NK-92 (cell line): Measurements from ENCODE around the gene LRRC32.
"Not testable (repeated sequence)": the region's sequence is repeated elsewhere in the genome, so short reads cannot be mapped to it uniquely, and the experiment has no call there.

ENCODE experiments used
- DNase-seq: peaks from one replicate; lab custom pipeline; 2025; ENCODE audit not compliant: unreplicated experiment; lab: John Stamatoyannopoulos, UW

LRRC32 gene

GRCh38 chr11:76629853-76630599 is 40.5 kb downstream of the LRRC32 start:
- no peak for DNase-seq

- no peak for DNase-seq
Observed at GRCh38 chr11:76629116-76629852, 41.3 kb downstream of the LRRC32 start.

DNA sequence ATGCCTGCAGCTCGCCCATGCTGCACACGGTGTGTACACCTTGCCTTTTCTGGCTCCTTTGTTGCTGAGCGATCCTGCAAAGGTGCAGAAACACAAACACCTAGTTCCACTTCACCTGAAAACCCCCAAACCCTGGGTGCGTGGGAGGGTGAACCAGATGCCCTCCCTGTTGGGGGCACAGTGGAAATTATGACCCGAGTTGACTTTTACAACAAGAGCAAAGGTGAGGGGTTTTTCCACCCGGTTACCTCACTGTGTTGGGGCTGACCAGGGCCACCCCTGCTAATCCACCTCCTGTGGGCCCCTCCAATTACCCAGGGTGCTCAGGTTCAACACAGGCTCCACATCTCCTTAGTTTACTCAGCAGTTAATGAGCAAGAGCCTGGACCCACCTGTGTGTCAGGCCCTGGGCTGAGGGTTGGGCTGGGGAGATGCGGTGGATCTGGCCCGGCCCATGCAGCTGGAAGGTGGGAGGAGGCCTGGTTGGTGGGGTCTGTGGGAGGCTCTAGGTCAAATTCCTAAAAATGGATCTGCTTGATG is 42.1 kb downstream of the LRRC32 start:
- DNase-seq: no peak

- DNase-seq: no peak
Observed at GRCh38 chr11:76627606-76628005, 42.9 kb downstream of the LRRC32 start.

- no peak for DNase-seq
Observed at GRCh38 chr11:76626921-76627401, 43.6 kb downstream of the LRRC32 start.

DNA sequence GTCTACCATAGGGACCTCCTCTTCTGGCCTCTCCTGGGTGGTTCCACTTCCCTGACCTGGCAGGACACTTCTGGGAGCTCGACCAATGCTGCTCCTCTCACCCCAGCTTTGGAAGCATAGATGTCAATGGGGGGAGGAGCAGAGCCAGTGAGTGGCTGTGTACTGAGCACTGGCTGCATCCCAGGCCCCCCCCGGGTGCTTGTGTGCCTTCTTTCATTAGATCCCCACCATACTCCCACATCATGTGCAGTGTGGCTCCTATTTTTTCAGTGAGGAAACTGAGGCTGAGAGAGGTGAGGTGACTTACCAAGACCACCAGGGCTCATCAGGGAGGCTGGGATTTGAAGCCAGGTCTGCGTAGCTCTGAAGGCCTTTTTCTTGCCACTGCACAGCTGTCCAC is 44.3 kb downstream of the LRRC32 start:
- no peak for DNase-seq

GRCh38 chr11:76625472-76626186 is 44.9 kb downstream of the LRRC32 start:
- DNase-seq: no peak

DNA sequence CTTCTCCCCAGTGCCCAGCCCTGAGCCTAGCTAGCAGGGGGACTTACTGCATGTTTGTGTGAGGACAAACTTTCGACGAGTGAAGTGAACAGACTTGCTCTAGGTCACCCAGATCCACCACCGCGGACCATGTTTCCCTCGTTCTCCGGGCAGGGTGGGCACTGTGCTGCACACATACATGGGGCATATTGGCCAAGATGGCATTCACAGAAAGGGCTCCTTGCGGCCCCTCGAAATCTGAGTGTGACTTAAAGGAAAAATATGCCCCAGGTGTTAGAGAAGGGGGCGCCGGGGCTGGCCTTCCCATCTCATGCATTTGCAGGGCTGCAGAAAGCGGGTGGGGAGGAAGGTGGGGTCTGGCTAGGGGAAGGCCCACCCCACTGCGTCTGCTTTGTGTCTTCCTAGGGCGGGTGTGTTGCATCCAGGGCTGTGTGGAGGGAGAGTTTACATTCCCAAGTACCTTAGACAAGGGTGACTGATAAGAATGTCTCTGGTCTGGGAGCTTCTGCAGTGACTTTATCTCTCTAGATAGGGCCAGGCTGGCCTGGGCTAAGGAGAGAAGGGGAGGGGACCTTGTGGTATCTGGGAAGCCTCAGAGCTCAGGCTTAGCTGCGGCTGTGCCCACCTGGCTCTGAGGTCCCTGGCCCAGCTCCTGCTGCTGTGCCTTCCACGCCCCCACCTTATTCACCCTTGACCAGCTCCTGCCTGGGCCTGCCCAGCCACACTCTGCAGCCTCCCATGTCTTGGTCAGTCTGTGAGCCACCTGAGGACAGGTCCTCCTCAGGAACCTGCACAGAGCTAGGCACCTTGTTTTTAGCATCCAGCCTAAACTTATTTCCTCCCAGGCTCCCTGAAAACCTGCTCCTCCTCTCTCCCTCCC is 45.8 kb downstream of the LRRC32 start:
- no peak for DNase-seq

DNA sequence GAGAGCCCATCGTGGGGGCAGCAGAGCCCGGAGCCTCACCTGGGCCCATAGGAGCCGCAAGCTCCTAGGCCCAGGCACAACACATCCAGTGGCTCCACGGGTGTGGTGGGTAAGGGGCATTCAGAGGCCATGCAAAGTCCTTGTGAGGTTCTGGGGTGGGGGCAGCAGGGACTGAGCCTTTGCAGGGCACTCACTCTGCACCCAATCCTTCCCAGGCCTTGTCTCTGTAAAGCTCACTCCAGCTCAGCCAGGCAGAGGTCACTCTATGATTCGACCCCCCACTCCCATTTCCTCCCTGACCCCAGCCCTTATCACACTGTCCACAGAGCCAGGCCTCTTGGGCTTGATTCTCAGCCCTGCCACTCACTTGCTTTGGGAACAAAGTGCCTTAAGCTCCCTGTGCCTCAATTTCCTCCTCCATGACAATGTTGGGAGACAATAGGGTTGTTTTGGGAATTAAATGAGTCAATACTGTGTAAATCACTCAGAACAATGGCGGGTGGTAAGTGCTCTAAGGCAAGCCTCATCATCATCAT is 46.6 kb downstream of the LRRC32 start:
- DNase-seq: no peak

GRCh38 chr11:76623171-76623883 is 47.2 kb downstream of the LRRC32 start:
- no peak for DNase-seq

DNA sequence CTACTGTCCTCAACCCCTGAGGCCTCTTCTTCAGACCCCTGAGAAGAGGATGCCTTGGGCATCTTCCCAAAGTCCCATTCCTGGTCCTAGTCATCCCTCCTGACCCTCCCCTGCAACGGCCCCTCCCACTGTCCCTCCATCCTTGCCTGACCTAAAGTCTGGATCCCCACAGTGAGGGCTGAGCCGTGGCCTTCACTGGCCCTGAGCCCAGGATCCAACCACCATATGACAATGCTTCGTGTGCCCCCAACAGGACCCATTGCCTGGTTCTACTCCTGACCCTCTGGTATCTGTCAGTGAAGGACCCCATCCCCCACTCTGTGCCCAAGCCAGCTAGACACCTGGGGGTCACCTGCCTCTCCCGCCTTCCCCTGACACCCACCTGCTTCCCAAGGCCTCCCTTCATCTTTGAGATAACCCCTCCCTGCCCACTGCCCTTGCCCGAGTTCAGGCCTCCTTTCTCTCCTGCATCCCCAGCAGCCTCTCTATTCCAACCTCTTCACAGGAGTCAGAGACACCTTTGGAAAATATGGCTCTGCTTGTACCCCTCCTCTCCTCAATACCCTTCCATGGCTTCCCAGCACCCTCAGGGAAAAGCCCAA is 48.0 kb downstream of the LRRC32 start:
- DNase-seq: no peak

- no peak for DNase-seq
Observed at GRCh38 chr11:76621868-76622267, 48.7 kb downstream of the LRRC32 start.

- no peak for DNase-seq
Observed at GRCh38 chr11:76621466-76621865, 49.1 kb downstream of the LRRC32 start.

DNA sequence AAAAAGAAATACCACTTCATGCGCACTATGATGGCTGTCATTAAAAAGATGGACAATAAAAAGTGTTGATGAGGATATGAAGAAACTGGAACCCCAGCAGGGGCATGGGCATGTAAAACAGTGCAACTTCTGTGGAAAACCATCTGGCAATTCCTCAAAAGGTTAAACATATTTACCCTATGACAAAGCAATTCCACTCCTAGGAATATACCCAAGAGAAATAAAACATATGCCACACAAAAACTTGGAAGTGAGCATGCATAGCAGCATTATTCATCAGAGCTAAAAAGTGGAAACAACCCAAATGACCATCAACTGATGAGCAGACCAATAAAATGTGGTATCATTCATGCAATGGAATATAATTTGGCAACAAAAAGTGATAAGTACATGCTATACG is 50.1 kb downstream of the LRRC32 start:
- DNase-seq: no peak

DNA sequence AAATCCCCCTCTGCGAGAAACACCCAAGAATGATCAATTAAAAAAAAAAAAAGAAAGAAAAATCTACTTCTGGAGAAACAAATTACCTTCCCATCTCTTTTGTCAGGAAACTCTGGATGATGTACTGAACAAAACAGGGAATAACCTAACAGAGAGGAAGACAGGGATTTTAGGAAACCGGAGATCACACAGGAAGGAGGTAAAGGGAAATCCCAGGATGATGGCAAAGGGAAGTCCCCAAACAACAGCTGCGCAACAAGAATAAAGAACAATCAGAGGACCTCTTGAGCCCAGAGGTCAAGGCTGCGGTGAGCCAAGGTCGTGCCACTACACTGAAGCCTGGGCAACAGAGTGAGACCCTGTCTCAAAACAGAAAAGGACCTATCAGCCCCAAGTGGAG is 50.7 kb downstream of the LRRC32 start:
- not testable (repeated sequence) for DNase-seq

DNA sequence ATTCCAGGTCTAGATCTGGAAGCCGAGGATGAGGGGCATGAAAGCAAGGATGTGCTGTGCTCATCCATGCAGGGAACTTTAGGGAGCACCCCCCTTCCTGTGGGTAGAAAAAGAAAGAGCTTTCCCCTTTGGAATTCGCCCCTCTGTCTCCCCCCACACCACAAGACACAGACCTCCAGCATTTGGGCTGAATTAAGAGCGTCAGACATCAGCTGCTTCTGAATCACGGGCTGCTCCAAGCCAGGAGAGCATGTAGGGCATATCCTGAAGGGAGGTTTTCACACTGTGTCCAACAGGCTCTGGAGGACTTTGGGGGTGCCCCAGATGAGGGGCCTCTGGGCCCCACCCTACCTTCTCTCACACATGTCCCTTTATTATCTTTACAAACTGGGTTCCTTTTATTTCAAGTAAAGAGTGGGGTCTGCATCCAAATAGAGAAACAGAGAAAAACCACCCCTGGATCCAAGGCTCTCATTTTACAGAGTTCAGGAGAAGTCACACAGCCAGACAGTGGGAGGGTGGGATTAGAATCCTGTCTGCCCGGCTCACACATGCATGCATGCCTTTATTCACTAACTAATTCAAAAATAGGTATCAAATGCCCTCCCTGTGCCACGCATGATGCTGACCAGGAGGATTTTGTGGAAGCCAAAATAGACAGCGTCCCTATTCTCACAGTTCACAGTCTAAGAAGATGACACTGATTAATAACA is 52.8 kb downstream of the LRRC32 start:
- DNase-seq: no peak

DNA sequence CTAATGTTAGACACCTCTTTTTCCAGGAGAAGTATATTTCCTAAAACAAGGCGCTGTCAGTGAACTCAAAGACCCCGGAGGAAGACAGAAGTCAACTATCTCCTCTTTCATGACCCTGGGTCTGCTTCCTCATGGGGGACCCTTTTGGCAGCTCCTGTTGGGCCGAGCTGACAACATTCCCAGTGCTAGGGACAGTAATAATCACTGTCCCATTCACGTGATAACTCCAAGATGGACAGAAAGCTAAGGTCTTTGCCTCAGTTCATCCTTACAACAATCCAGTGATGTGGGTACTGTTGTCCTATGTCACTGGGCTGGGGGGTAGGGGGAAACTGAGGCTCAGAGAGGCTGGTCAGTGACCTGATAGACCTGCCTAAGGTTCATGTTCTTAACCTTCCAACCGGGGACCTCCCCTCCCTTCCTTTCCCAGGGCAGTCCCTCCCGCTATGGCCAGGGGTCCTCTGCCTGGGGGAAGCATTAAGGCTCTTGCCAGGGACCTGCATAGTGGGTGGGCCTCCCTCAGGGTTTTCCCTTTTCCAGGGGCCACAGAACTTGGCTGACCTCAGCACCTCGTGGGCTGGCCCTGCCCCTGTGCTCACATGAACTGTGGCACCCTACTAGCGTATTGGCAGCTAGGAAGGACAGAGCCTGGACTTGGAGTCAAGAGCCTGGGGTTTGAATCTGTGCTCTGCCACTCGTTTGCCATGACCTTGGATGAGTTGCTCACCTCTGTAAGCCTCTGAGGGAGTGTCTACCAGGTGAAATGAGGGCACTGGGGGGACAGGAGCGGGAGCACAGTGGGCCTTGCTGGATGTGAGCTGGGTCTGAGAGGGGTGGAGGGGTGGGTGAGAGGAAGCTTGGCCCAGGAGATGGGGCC is 53.6 kb downstream of the LRRC32 start:
- no peak for DNase-seq

DNA sequence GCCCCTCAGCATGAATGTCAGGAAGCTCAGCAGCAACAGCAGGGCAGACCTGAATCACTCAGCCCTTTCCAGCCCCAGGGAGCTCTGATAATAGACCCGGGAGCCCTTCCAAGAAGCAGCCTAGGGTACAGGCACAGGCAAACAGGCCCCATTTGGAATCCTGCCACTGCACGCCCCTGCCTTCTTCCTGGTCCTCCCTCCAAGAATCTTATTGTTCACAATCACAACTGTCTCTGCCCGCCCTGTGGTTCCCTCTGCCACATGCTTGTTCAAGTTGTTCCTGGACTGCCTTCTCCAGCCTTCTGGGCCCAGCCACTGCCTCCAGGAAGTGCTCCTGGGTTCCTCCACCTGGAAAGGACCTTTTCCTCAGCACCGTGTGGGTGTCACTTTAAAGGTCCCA is 54.6 kb downstream of the LRRC32 start:
- no peak for DNase-seq
